GM12878 (cell line): ENCODE results near the gene ARID5B. TPM values are rescaled to one million over a fixed set of nuclear protein-coding genes. Genes with fewer than 3 reads are reported as not detected.

Experiments used
- ATAC-seq: fragments of 200-7000 bp; cut with Tn5 transposase; 3 replicates; pipeline ENCODE4 v1.9.1; 2020; ENCODE audit warnings: mild to moderate bottlenecking, moderate library complexity
- BruUV-seq: library from RNA; stranded (reverse); fragments of 400-500 nt; replicated peaks from 2 replicates; lab custom pipeline; 2021; lab: Mats Ljungman, UMichigan
- CTCF ChIA-PET: fragments of 300-600 bp; sonication (Branson Sonifier 250); formaldehyde crosslinking; extraction: SDS; loops from one replicate; lab custom pipeline; 2021; ENCODE audit warnings: inconsistent platforms; lab: Yijun Ruan, JAX
- POLR2A ChIA-PET: fragments of 350-600 bp; formaldehyde crosslinking; extraction: SDS; loops from one replicate; lab custom pipeline; 2021; ENCODE audit warnings: inconsistent platforms; lab: Charles Lee
- RAD21 ChIA-PET: fragments of 300-600 bp; sonication (Branson Sonifier 250); formaldehyde crosslinking; loops from one replicate; lab custom pipeline; 2023; ENCODE audit warnings: antibody characterized with exemption; ENCODE audit not compliant: unreplicated experiment; lab: Charles Lee
- SMC1A ChIA-PET: fragments of 300-600 bp; sonication (Branson Sonifier 250); formaldehyde crosslinking; loops from one replicate; lab custom pipeline; 2023; ENCODE audit not compliant: unreplicated experiment, uncharacterized antibody; lab: Charles Lee
- DNase-seq: peaks from one replicate; pipeline ENCODE4 v3.0.0-alpha.2; 2011; ENCODE audit warnings: low read depth, low spot score
- FAIRE-seq: peaks from 3 replicates; lab custom pipeline; 2011; peaks lifted over from hg19 to GRCh38; lab: Jason Lieb, UNC
- H2AFZ ChIP-seq: 2 replicates; pipeline ENCODE4 v1.6.0; 2011; ENCODE audit warnings: low read depth, low read length, control low read depth; ENCODE audit not compliant: control insufficient read depth
- H3K27ac ChIP-seq: 2 replicates; pipeline ENCODE4 v1.5.1; 2011; ENCODE audit warnings: control low read depth; ENCODE audit not compliant: control insufficient read depth, insufficient read depth
- H3K27me3 ChIP-seq, 2 experiments: replicated peaks in 1 of 2; 2 replicates each; pipeline versions ENCODE4 v1.6.0 to v1.6.1; 2011; ENCODE audit warnings: low read length in 1 of 2; ENCODE audit not compliant: control insufficient read depth in 2 of 2, insufficient read depth in 2 of 2
- H3K36me3 ChIP-seq, 2 experiments: 2 replicates each; pipeline ENCODE4 v1.5.1; 2011; ENCODE audit warnings: low read length in 1 of 2; ENCODE audit not compliant: control insufficient read depth in 2 of 2, insufficient read depth in 2 of 2
- H3K4me1 ChIP-seq: 2 replicates; pipeline ENCODE4 v1.6.1; 2011; ENCODE audit warnings: mild to moderate bottlenecking, low read length, moderate library complexity, mixed read lengths; ENCODE audit not compliant: control insufficient read depth, insufficient read depth
- H3K4me2 ChIP-seq: 2 replicates; pipeline ENCODE4 v1.6.0; 2011; ENCODE audit warnings: control low read depth; ENCODE audit not compliant: control insufficient read depth, insufficient read depth
- H3K4me3 ChIP-seq: fragments of 200-600 bp; sonication (generic); 2 replicates; pipeline ENCODE4 v1.5.1; 2016
- H3K79me2 ChIP-seq: 2 replicates; pipeline ENCODE4 v1.6.0; 2011; ENCODE audit warnings: low read length; ENCODE audit not compliant: control insufficient read depth, insufficient read depth
- H3K9ac ChIP-seq: 2 replicates; pipeline ENCODE4 v1.8.0; 2011; ENCODE audit warnings: low read length, control low read depth, mixed read lengths; ENCODE audit not compliant: control insufficient read depth, insufficient read depth
- H3K9me3 ChIP-seq: replicated peaks from 3 replicates; pipeline ENCODE4 v1.5.1; 2011; ENCODE audit warnings: mild to moderate bottlenecking, low read length; ENCODE audit not compliant: control insufficient read depth, insufficient read depth
- H4K20me1 ChIP-seq: 2 replicates; pipeline ENCODE4 v1.6.0; 2011; ENCODE audit not compliant: control insufficient read depth, insufficient read depth
- CBX3 ChIP-seq: fragments of 200-600 bp; sonication (generic); IDR thresholded peaks from 2 replicates; pipeline ENCODE4 v1.6.1; 2016; ENCODE audit warnings: low read depth, borderline replicate concordance
- CBX5 ChIP-seq: sonication (generic); IDR thresholded peaks from 2 replicates; pipeline ENCODE4 v1.6.1; 2016; ENCODE audit warnings: low read depth, moderate library complexity, mild to moderate bottlenecking, inconsistent platforms
- HDAC6 ChIP-seq: fragments of 200-600 bp; sonication (generic); IDR thresholded peaks from one replicate; pipeline ENCODE4 v1.8.0; 2017; ENCODE audit warnings: antibody characterized with exemption; ENCODE audit not compliant: unreplicated experiment
- IRF4 ChIP-seq: IDR thresholded peaks from 2 replicates; pipeline ENCODE4 v1.6.1; 2011; ENCODE audit warnings: low read depth, low read length
- NFXL1 ChIP-seq: fragments of 450-650 bp; IDR thresholded peaks from 2 replicates; pipeline ENCODE4 v1.6.1; 2017; ENCODE audit warnings: antibody characterized with exemption, mild to moderate bottlenecking, borderline replicate concordance
- PML ChIP-seq: IDR thresholded peaks from 2 replicates; pipeline ENCODE4 v1.6.1; 2012; ENCODE audit warnings: low read length, inconsistent platforms
- YBX1 ChIP-seq: fragments of 450-650 bp; IDR thresholded peaks from 2 replicates; pipeline ENCODE4 v1.6.1; 2016; ENCODE audit warnings: antibody characterized with exemption
- WGBS: methylation state at CpG from one replicate; pipeline ENCODE4 v1.1.6; 2016; ENCODE audit warnings: low lambda C conversion rate; ENCODE audit not compliant: insufficient replicate concordance, insufficient coverage; ENCODE audit errors: missing lambda C conversion rate; 5-methylcytosine and 5-hydroxymethylcytosine counted together
- in situ Hi-C: fragments of 300-500 bp; cut with MboI; formaldehyde crosslinking; loops from 9 replicates; pipeline ENCODE4 v1.14.3; 2018; ENCODE audit warnings: mixed read lengths
- intact Hi-C: fragments of 100-400 bp; cut with micrococcal nuclease; formaldehyde crosslinking; loops from one replicate; pipeline ENCODE4 v1.14.2; 2022; ENCODE audit not compliant: unreplicated experiment
- polyA plus RNA-seq, 11 experiments: library from polyadenylated mRNA; depleted of rRNA in 4 of 11; unstranded in 6 of 11; stranded (reverse) in 5 of 11; fragments of >200 nt; fragmentation: Nextera tagmentation in 4 of 11; fragmentation: Illumina TruSeq in 1 of 11; extraction: Ambion mirVana in 4 of 11; extraction: Trizol in 1 of 11; gene quantifications; 1 replicate in 1 of 11; 2 replicates in 10 of 11; pipeline versions ENCODE4 v1.2.1 to v1.2.3, GENCODE V29; 2011 to 2016; ENCODE audit warnings: inconsistent platforms in 2 of 11, missing spikeins in 2 of 11, low read depth in 1 of 11
- total RNA-seq, 4 experiments: library from RNA; depleted of rRNA in 3 of 4; stranded (reverse); fragments of >200 nt in 3 of 4; fragmentation: Illumina TruSeq in 1 of 4; extraction: Trizol in 1 of 4; gene quantifications; 2 replicates each; pipeline versions ENCODE4 v1.2.1 to v1.2.3, GENCODE V29; 2013 to 2021

The ARID5B gene
- total and polyA plus RNA-seq, 10 of the 15 experiments (the other 5 are each of a cell fraction or from before 2014, with no cell fraction given): 2.7 to 8.5 (median 6.1) TPM

- TF ChIP-seq HDAC6: no peak
- no peak for TF ChIP-seq IRF4
- no peak for TF ChIP-seq CBX5
- TF ChIP-seq CBX3: no peak
- no peak for TF ChIP-seq YBX1
- no peak for TF ChIP-seq NFXL1
- TF ChIP-seq PML: no peak
- ChIA-PET POLR2A (no interaction called here), SMC1A (no interaction called here), RAD21 (no interaction called here), CTCF (interaction anchor here (10.6 kb wide), 1 partner anchor 212 kb away, joined by 278 read pairs; no protein-coding TSS in a partner anchor)
- no peak overlapping the region for H2AFZ ChIP-seq
- 87% methylated on average over 7 of the region's 7 CpGs for WGBS
- ATAC-seq: no peak
- no peaks in the 10 kb centered on the region for H3K9me3 ChIP-seq
- no peak for DNase-seq
- H4K20me1 ChIP-seq: no peaks in the 10 kb centered on the region
- BruUV-seq: no TSS peak
- in situ Hi-C loops: no loop called here
- H3K4me2 ChIP-seq: no peak overlapping the region
- intact Hi-C loops: loop anchor here (10.0 kb wide), 1 partner anchor 279 kb away; no protein-coding TSS in a partner anchor
- peaks cover 6% of the 10 kb centered on the region for H3K79me2 ChIP-seq
- no peak for FAIRE-seq
- H3K27me3 ChIP-seq: no peaks in the 10 kb centered on the region
- H3K27ac ChIP-seq: no peak overlapping the region
- H3K4me3 ChIP-seq: no peak overlapping the region
- peaks cover 15% of the 10 kb centered on the region for H3K4me1 ChIP-seq
- H3K9ac ChIP-seq: no peak overlapping the region
- no peaks in the 10 kb centered on the region for H3K36me3 ChIP-seq
Observed at GRCh38 chr10:62034096-62034640, 132.7 kb downstream of the ARID5B start.
